IMR-90 (cell line): ENCODE results near the gene GZMB. TPM values are rescaled to one million over a fixed set of nuclear protein-coding genes. Genes with fewer than 3 reads are reported as not detected.

Source experiments
- ATAC-seq: fragments of 200-7000 bp; cut with Tn5 transposase; 2 replicates; pipeline ENCODE4 v1.9.1; 2020; ENCODE audit warnings: low read depth, mild to moderate bottlenecking, moderate library complexity
- BruUV-seq: library from RNA; stranded (reverse); fragments of 400-500 nt; replicated peaks from 2 replicates; lab custom pipeline; 2021; lab: Mats Ljungman, UMichigan
- CTCF ChIA-PET: fragments of 300-600 bp; formaldehyde crosslinking; extraction: SDS; loops from one replicate; lab custom pipeline; 2021; ENCODE audit warnings: antibody characterized with exemption; lab: Yijun Ruan, JAX
- POLR2A ChIA-PET: fragments of 300-600 bp; sonication (Branson Sonifier 250); formaldehyde crosslinking; loops from one replicate; lab custom pipeline; 2022; ENCODE audit warnings: antibody characterized with exemption; ENCODE audit not compliant: unreplicated experiment; lab: Charles Lee
- DNase-seq: peaks from one replicate; pipeline ENCODE4 v3.0.0; 2013
- H2AFZ ChIP-seq: replicated peaks from 2 replicates; pipeline ENCODE3; 2013; ENCODE audit warnings: low read length, mild to moderate bottlenecking; ENCODE audit not compliant: poor library complexity
- H2AK5ac ChIP-seq: 2 replicates; pipeline ENCODE4 v1.6.1; 2013; ENCODE audit warnings: low read depth, low read length, inconsistent platforms
- H2AK9ac ChIP-seq: replicated peaks from 2 replicates; pipeline ENCODE3; 2013; ENCODE audit warnings: mild to moderate bottlenecking, low read depth, low read length, moderate library complexity; ENCODE audit not compliant: poor library complexity
- H2BK120ac ChIP-seq: 2 replicates; pipeline ENCODE4 v1.6.1; 2013; ENCODE audit warnings: low read depth, low read length, inconsistent platforms
- H2BK15ac ChIP-seq: 3 replicates; pipeline ENCODE4 v1.6.1; 2013; ENCODE audit warnings: low read depth, low read length, inconsistent platforms
- H2BK20ac ChIP-seq: 2 replicates; pipeline ENCODE4 v1.6.1; 2013; ENCODE audit warnings: low read depth, mild to moderate bottlenecking, inconsistent platforms, low read length, moderate library complexity
- H2BK5ac ChIP-seq: 2 replicates; pipeline ENCODE4 v1.6.1; 2013; ENCODE audit warnings: mild to moderate bottlenecking, low read depth, low read length, inconsistent platforms; ENCODE audit not compliant: poor library complexity, severe bottlenecking
- H3K14ac ChIP-seq: replicated peaks from 2 replicates; pipeline ENCODE4 v1.6.1; 2013; ENCODE audit warnings: low read depth, low read length, inconsistent platforms
- H3K18ac ChIP-seq: 2 replicates; pipeline ENCODE4 v1.6.1; 2013; ENCODE audit warnings: low read depth, low read length, control low read depth
- H3K23ac ChIP-seq: 2 replicates; pipeline ENCODE4 v1.6.1; 2013; ENCODE audit warnings: low read depth, low read length, inconsistent platforms
- H3K27ac ChIP-seq: 2 replicates; pipeline ENCODE4 v1.5.1; 2013; ENCODE audit warnings: mild to moderate bottlenecking, control low read depth, low read length; ENCODE audit not compliant: insufficient read depth
- H3K27me3 ChIP-seq: 2 replicates; pipeline ENCODE4 v1.6.1; 2013; ENCODE audit warnings: low read length; ENCODE audit not compliant: control insufficient read depth, insufficient read depth
- H3K36me3 ChIP-seq: 2 replicates; pipeline ENCODE4 v1.6.1; 2013; ENCODE audit warnings: low read length, mixed read lengths; ENCODE audit not compliant: control insufficient read depth, insufficient read depth
- H3K4ac ChIP-seq: 2 replicates; pipeline ENCODE4 v1.6.1; 2013; ENCODE audit warnings: low read depth, low read length, inconsistent platforms
- H3K4me1 ChIP-seq: 2 replicates; pipeline ENCODE4 v1.6.1; 2013; ENCODE audit warnings: low read length, mixed read lengths; ENCODE audit not compliant: control insufficient read depth, insufficient read depth
- H3K4me2 ChIP-seq: 2 replicates; pipeline ENCODE4 v1.6.1; 2013; ENCODE audit warnings: low read depth, mild to moderate bottlenecking, control low read depth, low read length, moderate library complexity
- H3K4me3 ChIP-seq: 2 replicates; pipeline ENCODE4 v1.5.1; 2013; ENCODE audit warnings: low read depth, mild to moderate bottlenecking, control low read depth, low read length, moderate library complexity; ENCODE audit not compliant: insufficient read depth
- H3K56ac ChIP-seq: 2 replicates; pipeline ENCODE4 v1.6.1; 2013; ENCODE audit warnings: low read length, inconsistent platforms; ENCODE audit not compliant: insufficient read depth; ENCODE audit errors: extremely low read depth
- H3K79me1 ChIP-seq, 2 experiments: 2 replicates each; pipeline ENCODE4 v1.6.1; 2013; ENCODE audit warnings: low read length in 2 of 2, inconsistent platforms in 1 of 2, low read depth in 1 of 2
- H3K9ac ChIP-seq: 2 replicates; pipeline ENCODE4 v1.6.1; 2013; ENCODE audit warnings: low read depth, low read length, control low read depth
- H3K9me1 ChIP-seq: 2 replicates; pipeline ENCODE4 v1.6.1; 2013; ENCODE audit warnings: low read length, inconsistent platforms; ENCODE audit not compliant: insufficient read depth
- H3K9me3 ChIP-seq: 2 replicates; pipeline ENCODE4 v1.6.1; 2013; ENCODE audit warnings: low read length; ENCODE audit not compliant: control insufficient read depth, insufficient read depth
- H4K20me1 ChIP-seq: 2 replicates; pipeline ENCODE4 v1.6.1; 2013; ENCODE audit warnings: low read length, inconsistent platforms; ENCODE audit not compliant: insufficient read depth
- H4K5ac ChIP-seq: 2 replicates; pipeline ENCODE4 v1.6.1; 2013; ENCODE audit warnings: mild to moderate bottlenecking, low read depth, low read length, control low read depth
- H4K8ac ChIP-seq, 2 experiments: 2 replicates each; pipeline ENCODE4 v1.6.1; 2013; ENCODE audit warnings: low read depth in 2 of 2, low read length in 2 of 2, control low read depth in 1 of 2, inconsistent platforms in 1 of 2
- H4K91ac ChIP-seq: 2 replicates; pipeline ENCODE4 v1.6.1; 2013; ENCODE audit warnings: low read depth, low read length, inconsistent platforms; ENCODE audit not compliant: insufficient read depth
- MAFK ChIP-seq: IDR thresholded peaks from 2 replicates; pipeline ENCODE4 v1.6.1; 2012; ENCODE audit warnings: low read depth, low read length, improper control_type of control experiment
- NFE2L2 ChIP-seq: fragments of 150-350 bp; IDR thresholded peaks from 2 replicates; pipeline ENCODE4 v1.6.1; 2016; ENCODE audit warnings: low read depth, mild to moderate bottlenecking, low read length
- SMC3 ChIP-seq: fragments of 150-350 bp; IDR thresholded peaks from 2 replicates; pipeline ENCODE4 v1.6.1; 2016; ENCODE audit warnings: low read depth, mild to moderate bottlenecking, antibody characterized with exemption, low read length, moderate library complexity
- WGBS, 2 experiments: methylation state at CpG; one replicate each; pipeline versions ENCODE4 v1.1.5 to v1.1.7; 2013; ENCODE audit warnings: missing lambda C conversion rate in 2 of 2; ENCODE audit not compliant: insufficient read length in 1 of 2; ENCODE audit errors: extremely low coverage in 2 of 2; 5-methylcytosine and 5-hydroxymethylcytosine counted together
- dilution Hi-C: fragments of 300-500 bp; cut with HindIII; formaldehyde crosslinking; loops from one replicate; pipeline ENCODE4 v1.14.3; 2018; ENCODE audit warnings: low sequenced_read_pairs; ENCODE audit not compliant: unreplicated experiment
- in situ Hi-C: fragments of 300-500 bp; cut with MboI; formaldehyde crosslinking; loops from 3 replicates; pipeline ENCODE4 v1.14.3; 2019; ENCODE audit warnings: low sequenced_read_pairs, inconsistent platforms, mixed read lengths
- intact Hi-C: fragments of 100-400 bp; cut with micrococcal nuclease; formaldehyde crosslinking; loops from 2 replicates; pipeline ENCODE4 v1.10.0; 2022
- polyA plus RNA-seq, 3 experiments: library from polyadenylated mRNA; depleted of rRNA; stranded (reverse); fragments of >200 nt; gene quantifications; 2 replicates each; pipeline ENCODE4 v1.2.3, GENCODE V29; 2012; ENCODE audit warnings: low replicate concordance in 1 of 3
- total RNA-seq: library from RNA; depleted of rRNA; stranded (reverse); fragments of >200 nt; gene quantifications from 2 replicates; pipeline ENCODE4 v1.2.3, GENCODE V29; 2012

Gene GZMB
- total and polyA plus RNA-seq, 2 of the 4 experiments (the other 2 are of a cell fraction): not detected

DNA sequence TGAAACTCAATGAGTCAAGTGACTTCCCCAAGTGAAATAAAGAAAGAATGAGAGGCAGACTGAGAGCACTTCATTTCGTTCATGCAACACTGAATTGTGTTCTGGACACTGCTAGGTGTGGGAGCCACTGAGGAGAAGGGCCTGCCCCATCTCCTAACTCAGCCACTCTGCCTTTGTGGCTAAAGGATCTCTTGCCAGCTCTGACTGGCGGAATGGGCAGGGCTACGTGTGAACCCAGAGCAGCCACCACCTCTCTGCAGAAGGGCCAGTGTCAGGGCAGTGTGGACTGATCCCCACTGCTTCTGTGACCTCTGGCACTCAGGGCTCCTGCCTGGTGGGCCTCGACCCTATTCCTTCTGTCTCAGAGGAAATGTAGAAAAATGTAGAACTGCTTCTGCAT, 46.5 kb upstream of the GZMB start:
- no peak overlapping the region for H2AK5ac ChIP-seq
- in situ Hi-C loops (no loop called here), dilution Hi-C loops (no loop called here), intact Hi-C loops (no loop called here)
- WGBS, 2 experiments: 30% methylated on average over 3 of the region's 4 CpGs; no CpG with 5 or more reads in 1 of the 2 experiments
- H3K27ac ChIP-seq: no peak overlapping the region
- H2BK15ac ChIP-seq: no peak overlapping the region
- no peak overlapping the region for H2AFZ ChIP-seq
- H3K14ac ChIP-seq: no peak overlapping the region
- no peak overlapping the region for H3K4me3 ChIP-seq
- H2BK20ac ChIP-seq: no peak overlapping the region
- no peak overlapping the region for H3K4me2 ChIP-seq
- H3K9me3 ChIP-seq: no peaks in the 10 kb centered on the region
- H3K9me1 ChIP-seq: no peaks in the 10 kb centered on the region
- H3K27me3 ChIP-seq: no peaks in the 10 kb centered on the region
- H3K9ac ChIP-seq: no peak overlapping the region
- no peaks in the 10 kb centered on the region for H3K36me3 ChIP-seq
- H4K20me1 ChIP-seq: no peaks in the 10 kb centered on the region
- POLR2A ChIA-PET: no interaction called here
- H2BK120ac ChIP-seq: no peak overlapping the region
- no peak overlapping the region for H4K5ac ChIP-seq
- no peak for TF ChIP-seq SMC3
- TF ChIP-seq NFE2L2: no peak
- no peak for TF ChIP-seq MAFK
- no peak overlapping the region for H2BK5ac ChIP-seq
- CTCF ChIA-PET: no interaction called here
- no peak overlapping the region for H3K56ac ChIP-seq
- no peak overlapping the region for H3K4ac ChIP-seq
- no peak overlapping the region for H2AK9ac ChIP-seq
- no TSS peak for BruUV-seq
- H3K79me1 ChIP-seq: no peaks in the 10 kb centered on the region
- no peak overlapping the region for H4K91ac ChIP-seq
- no peak for DNase-seq
- H3K18ac ChIP-seq: no peak overlapping the region
- ATAC-seq: no peak
- H3K4me1 ChIP-seq: no peaks in the 10 kb centered on the region
- no peak overlapping the region for H3K23ac ChIP-seq
- no peak overlapping the region for H4K8ac ChIP-seq
